Medulla oblongata (tissue), 1 donor: Measurements from ENCODE around the gene C17orf100.

ENCODE experiments used
- DNase-seq: peaks from one replicate; pipeline ENCODE4 v3.0.0-alpha.2; 2015; ENCODE audit errors: extremely low spot score

C17orf100 gene

DNA sequence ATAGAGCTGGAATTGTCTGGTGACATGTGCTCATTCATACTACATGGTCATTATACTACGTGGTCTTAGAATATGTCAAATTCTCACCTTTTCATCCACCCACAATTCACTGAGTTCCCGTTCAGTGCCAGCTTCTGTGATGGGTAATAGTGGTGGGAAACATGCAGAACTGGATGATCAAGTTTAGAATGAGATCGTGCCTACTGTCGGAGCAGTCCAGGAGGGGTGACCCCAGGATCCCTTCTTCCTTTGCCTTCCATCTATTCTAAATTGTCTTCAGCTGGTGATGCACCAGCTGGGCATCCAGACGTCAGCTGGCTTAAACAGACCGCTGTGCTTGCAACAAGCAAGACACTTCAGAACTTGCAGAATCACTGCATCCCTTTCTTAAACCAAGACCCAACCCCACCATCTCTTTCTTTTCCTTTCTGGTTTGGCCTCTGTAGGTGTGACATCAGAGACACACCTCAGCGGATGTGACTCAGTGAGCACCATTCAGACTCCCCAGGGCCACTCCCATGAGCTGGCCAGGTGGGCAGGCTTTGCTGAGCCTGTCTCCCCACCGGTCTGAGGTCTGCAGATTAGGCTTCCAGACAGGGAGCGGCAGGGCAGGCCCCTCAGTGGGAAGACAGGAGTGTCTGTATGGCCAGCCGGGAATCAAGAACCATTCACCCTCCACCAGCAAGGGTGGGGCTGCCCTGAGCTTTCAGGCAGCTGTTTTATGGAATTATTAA is 18.1 kb downstream of the C17orf100 start:
- no peak for DNase-seq

DNA sequence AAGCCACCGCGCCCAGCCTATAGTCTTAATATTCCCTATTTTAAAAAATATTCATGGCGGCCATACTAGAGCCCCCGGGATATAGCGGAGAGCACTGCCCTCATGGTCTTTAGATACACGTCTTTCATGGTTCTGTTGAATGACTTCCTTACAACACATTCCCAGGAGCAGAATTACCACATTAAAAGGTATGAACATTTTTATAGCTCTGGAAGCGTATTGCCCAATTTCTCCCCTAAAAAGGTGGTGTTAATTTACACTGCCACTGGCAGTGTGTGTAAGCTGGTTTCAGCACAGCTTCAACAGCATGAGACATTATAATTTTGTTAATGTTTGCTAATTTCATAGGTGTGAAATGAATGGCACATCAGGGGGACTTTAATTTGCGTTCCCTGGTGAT is 19.0 kb downstream of the C17orf100 start:
- no peak for DNase-seq

DNA sequence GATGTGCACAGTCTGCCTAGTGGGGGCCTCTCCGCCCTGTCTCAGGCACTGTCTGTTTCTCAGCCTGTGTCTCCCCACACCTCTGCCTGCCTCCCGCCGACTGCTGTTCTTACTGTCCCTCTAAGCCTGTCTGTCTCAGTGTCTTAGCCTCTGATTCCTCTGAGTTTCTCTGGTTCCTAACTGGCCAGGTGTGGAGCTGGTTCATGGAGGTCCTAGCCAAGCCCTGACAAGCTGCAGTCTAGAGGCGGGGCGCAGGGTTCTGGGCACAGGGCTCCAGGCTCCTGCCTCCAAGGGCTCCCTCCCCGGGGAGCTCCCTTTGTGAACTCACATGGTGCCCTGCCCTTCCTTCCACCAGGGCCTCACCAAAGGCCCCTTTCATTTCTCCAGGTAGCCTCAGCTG is 19.4 kb downstream of the C17orf100 start:
- DNase-seq: no peak

DNA sequence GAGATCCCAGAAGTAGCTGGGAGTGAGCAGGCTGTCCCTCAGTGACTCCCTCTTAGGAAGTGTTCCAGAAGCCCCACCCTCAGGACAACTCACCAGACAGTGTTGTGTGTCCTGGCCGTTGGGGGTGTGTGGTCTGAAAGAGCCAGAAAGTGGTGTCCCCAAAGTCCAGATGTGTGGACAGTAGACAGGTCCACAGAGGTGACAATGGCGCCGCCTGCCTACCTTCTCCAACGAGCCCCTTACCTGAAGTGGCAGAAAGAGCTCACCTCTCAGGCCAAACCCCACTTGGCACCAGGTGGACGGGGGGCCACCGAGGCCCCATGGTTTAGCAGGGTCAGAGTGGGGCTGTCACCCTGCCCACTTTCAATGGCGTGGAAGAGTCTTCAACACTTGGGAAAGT is 19.9 kb downstream of the C17orf100 start:
- no peak for DNase-seq

DNA sequence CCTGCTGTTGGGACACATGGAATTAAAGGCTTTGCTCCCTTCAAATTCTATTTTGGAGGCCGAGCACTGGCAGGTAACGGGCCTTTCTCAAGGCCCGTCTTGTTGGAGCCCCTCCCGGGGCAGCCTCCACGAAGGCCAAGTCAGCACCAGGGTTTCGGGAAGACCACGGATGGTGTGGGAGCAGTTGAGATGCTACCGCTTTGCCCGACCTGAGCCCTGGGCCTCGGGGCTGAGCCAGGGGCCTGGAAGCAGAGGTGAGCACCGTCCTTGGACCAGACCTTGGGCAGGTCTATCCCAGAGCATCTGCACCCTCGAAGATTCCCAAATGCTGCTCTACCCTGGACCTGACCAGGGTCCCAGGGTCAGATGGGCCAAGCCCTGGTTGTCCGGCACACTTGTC is 23.0 kb downstream of the C17orf100 start:
- no peak for DNase-seq

DNA sequence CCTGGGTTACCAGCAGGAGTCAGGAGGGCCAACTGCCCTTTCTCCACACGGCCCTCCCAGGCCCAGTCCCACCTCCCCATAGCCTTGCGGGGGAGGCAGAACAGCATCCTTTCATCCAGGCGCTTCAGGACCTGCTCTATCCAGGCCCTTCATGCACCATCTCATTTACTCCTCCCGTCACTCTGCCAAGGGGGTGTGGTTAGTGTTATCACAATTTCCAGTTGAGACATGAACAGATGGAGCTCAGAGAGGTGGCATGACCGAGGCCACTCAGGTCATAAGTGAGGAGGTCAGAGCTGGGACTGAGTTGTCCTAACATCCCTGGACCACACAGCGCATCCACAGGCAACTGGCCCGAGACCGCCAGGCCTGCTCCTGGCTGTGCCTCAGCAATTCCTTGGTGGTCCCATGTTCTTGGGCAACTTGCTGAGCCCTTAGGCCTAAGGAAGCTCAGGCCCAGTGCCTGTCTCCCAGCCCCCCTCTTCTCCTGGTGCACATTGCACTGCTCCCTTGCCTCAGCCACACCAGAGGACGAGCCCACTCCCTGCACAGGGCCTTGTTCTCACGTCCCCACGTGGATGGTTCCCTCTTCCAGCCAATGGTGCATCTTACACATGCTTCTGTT is 23.8 kb downstream of the C17orf100 start:
- no peak for DNase-seq

DNA sequence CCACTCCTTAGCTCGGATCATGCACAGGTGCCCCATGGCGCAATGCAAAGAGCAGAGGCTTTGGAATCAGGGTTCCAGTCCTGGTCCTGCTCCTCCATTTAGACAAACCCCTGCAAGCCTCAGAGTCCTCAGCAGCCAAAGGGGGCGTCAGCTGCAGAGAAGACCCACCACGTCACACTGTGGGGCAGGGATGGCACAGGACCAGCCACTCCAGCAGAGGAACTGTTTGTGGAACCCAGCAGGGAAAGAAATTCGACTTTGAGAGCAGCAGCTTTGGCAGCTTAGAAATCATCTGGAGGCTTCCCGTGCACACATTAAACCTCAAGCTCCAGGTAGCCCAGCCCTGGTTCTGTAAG is 25.2 kb downstream of the C17orf100 start:
- DNase-seq: no peak

DNA sequence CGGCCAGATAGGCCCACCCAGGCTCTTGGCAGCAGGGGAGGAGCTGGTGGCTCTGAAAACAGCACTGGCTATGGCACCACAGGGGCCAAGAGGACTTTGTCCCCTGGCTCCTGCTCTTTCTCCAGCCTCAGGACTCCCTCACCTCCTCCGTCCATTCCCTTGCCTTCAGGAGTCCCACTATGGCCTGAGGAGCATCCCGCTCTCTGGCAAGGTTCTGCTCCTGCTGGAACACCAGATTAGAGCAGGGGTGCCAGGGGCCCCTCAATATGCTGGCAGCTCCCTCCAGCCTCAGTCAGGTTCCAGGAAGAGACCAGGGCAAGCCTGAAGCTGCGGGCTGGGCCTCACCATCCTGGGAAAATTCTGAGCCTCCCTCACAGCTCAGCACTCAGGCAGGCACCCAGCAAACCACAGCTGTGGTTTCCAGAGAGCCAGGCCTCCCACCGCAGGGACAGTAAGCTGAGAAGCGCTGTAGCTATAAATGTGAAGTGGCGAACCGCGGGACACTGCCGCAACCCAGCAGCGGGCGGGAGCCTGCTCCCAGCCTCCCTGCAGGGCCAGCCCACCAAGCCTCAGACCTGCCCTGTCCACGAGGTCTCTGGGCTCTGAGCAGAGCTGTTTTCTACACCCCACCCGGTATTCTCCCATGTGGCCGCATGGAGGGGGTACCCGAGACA is 25.7 kb downstream of the C17orf100 start:
- no peak for DNase-seq

DNA sequence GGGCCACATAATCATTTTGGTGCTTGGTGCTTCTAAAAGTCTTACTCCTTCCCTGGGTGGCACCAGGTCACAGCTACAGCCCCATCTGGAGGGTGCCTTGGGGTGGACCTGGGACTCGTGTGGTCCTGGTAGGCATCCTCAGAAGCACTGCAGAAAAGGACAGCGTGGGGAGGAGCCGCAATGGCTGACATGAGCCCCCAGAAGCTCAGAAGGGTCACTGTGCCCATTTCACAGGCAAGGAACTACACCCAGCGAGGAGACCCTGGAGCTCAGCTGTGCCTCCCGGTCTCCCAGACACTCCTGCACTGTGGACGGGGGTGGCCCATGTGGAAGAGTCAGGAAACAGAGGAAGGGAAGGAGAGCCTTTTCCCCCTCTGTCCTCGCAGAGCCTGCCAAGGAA is 26.4 kb downstream of the C17orf100 start:
- DNase-seq: no peak

DNA sequence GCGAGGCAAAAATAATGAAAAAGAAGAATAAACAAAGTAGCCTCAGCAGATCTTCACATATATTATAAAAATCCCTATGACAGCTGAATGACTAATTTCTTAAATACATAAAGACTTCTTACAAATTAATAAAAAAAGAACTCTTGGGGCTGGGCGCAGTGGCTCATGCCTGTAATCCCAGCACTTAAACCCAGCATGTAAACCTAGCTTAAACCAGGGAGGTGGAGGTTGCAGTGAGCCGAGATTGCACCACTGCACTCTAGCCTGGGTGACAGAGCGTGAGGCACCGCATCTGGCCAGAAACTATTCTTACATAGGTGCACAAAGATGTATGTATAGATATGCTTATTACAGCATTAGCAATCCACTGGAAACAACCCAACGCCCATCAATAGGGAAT is 27.7 kb downstream of the C17orf100 start:
- DNase-seq: no peak

DNA sequence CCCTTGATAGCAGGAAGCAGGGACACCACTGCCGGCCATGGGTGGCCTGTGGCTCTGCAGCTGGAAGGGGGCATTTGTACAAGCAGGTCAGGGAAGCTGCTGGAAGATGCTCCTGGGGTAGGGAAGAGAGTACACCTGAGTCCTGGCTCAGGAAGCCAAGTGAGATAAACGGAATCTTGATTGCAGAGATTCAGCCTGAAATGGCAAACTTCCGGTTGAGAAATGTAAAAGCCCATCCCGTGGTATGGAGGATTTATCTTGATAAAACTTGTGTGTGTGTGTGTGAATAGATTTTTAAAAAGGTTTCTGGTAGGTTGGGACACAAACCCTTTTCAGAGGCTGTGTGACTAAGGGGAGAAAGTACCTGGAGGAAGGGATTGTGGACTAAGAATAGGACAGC is 29.6 kb downstream of the C17orf100 start:
- no peak for DNase-seq

DNA sequence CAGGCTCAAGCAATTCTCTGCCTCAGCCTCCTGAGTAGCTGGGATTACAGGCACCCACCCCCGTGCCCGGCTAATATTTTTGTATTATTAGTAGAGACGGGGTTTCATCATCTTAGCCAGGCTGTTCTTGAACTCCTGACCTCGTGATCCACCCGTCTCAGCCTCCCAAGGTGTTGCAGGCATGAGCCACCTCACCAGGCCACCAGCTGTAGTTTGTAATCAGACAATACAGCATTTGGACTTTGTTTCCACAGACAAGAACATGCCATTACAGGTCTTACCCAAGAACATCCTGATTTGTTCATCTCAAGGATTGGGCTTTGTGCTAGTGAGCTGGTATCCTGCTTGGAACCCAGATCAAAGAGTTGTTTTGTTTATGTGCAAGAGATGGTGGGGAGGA is 30.1 kb downstream of the C17orf100 start:
- DNase-seq: no peak

DNA sequence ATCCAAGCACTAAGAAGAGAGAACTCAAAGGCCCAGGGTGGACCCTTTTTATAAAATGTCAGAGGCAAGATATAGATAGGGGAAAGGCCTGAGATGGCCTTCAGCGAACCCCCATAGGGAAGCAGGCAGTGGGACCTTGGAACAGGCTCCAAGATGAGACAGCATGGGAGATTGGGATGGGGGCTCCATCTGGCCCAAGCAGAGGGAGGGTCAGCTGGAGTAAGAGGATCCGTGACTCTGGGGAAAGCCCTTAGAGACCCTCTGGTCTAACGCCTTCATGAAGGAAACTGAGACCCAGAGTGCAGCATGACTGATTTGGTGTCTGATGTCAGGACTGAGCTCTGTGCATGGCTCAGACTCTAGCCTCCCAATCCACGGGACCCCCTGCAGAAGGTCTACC is 30.8 kb downstream of the C17orf100 start:
- DNase-seq: no peak

DNA sequence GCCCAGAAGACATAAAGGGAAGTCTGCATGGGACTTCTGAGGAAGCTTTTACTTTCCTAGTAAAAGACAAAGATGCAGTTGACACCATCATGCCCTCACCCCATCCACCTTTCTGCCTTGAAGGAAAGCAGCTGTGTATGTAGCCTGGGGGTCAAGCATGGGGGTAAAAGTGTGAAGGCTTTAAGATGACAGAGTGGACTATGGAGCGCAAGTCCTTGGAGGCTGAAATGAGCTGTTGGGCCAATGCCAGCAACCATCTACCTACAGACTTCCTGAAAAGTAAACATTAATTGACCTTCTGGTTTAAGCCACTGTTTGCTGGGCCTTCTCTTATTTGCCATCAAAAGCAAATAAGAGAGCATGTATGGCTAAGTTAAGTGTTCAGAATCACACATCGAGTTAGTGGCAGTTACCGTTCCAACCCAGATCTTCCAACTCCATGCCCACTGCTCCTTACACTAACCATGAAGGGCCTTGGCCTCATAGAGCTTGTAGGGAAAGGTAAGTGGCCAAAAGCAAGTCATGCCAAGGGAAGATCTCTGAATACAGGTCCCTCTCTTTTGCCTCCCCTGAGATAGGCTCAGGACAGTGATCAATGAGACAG is 31.6 kb downstream of the C17orf100 start:
- DNase-seq: no peak

DNA sequence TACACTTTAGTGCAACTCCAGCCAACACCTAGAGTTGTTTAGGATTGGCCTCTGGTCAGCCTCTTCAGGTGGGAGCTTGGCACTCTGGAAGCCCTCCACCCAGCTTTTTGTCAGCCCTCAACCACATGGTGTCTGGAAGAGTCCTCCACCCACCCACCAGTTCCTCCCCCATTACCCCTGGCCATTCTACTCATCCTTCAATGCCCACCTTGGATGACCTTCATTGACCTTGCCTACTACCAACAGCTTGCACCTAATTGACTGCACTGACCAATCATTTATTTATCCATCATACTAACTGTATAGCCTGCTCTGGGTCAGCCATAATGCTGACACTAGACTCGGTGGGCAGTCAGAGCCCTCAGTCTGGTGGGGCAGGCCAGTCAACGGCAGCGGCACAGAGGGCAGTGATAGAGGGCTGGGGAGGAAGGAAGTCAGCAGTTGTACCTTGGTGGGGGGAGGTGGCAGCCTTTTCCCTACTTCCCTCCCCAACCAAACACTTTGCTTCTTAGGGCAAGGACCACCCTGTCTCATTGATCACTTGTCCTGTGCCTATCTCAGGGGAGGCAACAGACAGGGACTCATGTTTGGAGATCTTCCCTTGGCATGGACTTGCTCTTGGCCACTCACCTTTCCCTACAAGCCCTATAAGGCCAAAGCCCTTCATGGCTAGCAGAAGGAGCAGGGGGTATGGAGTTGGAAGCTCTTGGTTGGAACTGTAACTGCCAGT is 32.3 kb downstream of the C17orf100 start:
- DNase-seq: no peak

DNA sequence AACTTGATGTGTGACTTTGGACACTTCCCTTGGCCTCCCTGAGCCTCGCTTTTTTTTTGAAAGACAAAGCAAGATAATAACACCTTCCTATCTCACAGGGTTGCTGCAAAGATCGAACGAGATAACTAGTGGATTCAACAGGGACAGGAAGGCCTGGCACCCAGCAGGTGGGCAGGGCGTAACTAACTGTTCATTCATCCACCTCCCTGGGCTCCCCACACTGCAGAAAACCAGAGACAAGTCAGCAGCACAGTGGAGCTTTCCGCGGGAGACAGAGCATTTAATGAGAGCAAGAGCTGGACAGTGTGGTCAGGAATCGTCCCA is 32.9 kb downstream of the C17orf100 start:
- no peak for DNase-seq

DNA sequence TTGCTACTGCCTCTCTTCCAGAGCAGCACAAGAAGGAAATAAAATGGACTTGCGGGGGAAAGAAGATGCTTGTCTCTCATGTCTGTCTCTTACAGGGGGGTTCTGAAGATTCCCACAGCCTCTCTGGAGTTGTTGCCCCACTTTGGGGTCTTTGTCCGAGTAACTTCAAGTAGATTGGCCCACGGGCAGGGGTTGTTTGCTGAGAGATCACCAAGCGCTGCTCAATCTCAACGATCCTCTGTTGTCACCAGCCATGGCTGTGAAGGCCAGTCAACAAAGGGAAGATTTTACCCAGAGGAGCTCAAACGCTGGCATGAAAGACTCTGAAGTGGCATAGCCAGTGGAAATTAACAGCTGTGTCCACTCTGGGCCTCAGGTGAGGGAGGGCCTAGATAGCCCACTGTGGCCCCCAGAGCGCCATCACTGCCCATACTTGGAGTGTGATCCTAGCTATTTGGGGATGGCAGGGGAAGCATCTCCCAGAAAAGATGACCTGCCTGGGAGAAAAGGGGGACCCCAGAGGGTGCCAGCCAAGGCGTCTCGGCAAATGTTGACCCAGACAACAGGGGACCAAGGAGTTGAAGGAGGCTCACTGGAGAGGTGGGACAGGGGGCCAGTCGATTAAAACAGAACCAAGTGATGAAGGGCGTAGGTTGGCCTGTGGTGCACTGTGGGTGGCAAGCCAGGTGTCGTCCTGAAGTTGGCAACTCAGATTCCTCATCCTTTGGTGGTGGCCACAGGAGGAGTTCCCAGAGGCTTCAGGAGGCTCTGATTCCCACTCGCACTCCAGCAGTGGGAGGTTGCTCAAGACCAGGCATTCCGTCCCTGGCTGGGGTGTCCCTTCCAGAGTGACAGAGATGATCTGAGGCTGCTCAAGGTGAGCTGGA is 33.6 kb downstream of the C17orf100 start:
- no peak for DNase-seq

DNA sequence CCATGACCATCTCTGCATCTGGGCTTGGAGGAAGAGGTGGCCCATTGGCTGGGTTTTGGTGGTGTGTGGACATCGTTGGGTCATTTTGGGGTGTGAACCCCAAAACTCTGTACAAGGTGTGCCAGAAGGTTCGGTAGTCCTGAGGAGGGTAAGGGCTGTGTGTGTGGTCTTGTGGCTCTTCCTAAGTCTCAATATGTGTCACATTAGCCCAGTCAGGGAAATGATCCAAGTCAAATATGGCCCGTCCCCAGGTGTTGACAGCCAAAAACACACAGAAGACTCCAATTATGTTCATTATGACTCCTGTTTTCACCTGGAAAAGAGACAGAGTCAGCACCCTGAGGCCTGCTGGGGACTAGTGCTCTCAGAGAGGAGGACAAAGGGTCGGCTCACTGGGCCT is 34.5 kb downstream of the C17orf100 start:
- DNase-seq: no peak

DNA sequence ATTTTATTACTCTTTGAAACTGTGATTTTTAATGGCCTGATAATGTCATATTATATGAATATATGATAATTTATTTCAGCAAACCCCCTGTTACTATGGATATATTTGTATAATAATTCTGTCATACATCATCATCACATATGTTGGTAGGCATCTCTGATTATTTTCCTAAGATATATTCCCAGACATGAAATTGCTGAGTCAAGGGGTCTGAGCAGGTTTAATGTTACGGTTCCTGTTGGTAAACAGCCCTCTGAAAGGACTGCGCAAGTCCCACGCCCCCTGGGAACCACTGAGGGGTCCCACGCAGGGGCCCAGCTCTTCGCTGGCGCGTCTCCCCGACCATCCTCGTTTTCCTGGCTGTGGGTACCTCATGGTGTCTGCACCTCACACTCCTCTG is 37.4 kb downstream of the C17orf100 start:
- no peak for DNase-seq

DNA sequence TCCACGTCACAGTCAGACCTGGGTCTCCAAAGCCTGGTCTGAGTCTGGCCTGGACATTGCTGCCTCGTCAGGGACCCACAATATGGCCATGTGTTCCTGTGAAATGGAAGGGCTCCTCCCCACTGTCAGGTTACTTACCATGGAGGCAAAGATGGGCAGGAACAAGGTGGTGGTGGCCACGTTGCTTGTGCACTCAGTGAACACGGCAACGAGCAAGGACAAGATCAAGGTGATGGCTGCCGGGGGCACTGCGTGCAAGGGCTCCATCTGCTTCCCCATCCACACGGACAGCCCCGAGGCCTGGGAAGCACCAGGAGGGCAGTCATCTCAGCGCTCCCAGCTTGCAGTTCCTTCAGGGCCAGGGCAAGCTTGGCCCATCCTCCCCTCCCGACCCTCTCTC is 39.1 kb downstream of the C17orf100 start:
- no peak for DNase-seq

DNA sequence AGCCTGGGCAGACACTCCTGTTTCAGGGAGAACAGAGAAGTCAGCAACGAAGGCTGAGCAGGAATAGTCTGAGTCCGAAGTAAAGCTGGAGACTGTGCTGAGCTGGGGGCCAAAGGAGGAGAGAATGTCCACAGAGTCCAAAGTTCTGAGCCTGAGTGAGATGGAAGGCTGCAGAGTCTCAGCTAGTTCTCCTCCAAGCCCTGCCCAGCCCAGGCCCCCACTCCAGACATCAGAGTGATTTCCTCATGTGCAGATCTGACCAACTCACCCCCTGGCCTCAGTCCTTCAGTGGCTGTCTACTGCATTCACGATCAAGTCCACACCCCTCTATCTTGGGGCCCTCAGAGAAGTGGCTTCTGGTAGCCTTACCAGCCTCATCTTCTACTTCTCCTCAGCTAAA is 40.0 kb downstream of the C17orf100 start:
- DNase-seq: no peak
